ENCODE data around the gene TTC16.

Gene TTC16

DNA sequence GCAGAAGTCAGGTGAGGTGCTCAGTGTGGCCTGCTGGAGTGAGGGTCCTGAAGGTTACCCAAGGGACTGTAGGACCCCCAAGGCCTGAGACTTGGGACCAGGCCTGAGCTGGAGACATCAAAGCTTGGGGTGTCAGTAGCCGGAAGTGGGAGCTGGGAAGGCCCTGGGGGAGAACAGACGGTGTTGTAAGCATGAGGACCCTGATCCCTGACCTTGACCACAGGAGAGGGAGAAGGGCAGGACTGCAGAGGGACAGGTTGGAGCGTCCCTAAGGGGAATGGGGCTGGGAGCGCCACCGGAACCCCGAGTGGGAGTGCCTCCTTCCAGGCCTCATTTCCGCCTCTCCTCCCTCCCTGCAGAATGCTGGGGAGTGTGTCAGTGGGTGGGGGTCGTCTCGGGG lies 533 bp downstream of the TTC16 start:
- no peak for DNase-seq

DNA sequence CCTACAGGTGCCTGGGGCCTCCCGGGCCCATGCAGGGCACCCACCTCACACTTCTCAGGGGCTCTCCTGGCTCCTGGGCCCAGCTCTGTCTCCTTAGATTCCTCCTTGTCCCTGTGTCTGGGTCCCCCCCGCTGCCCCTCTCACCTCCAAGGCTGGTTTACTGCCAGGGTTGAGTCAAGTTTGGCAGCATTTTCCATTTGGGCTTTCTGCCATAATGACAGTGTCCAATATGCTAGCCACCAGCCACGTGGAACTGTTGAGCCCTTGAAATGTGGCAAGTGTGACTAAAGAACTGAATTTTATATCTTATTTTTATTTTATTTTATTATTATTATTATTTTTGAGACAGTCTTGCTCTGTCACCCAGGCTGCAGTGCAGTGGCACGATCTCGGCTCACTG lies 1.9 kb downstream of the TTC16 start:
- DNase-seq: no peak
- intact Hi-C loops (cut with DNase I): loop anchor here (5.0 kb wide), 1 partner anchor 125 kb away; no protein-coding TSS in a partner anchor

More for the DNA sequence above, 533 bp downstream of the TTC16 start:
- intact Hi-C loops (cut with DNase I): loop anchor here (5.0 kb wide), 1 partner anchor 124 kb away; no protein-coding TSS in a partner anchor

GRCh38 chr9:127720031-127720864 lies 4.4 kb downstream of the TTC16 start:
- no peak for DNase-seq
- intact Hi-C loops (cut with DNase I): no loop called here

DNA sequence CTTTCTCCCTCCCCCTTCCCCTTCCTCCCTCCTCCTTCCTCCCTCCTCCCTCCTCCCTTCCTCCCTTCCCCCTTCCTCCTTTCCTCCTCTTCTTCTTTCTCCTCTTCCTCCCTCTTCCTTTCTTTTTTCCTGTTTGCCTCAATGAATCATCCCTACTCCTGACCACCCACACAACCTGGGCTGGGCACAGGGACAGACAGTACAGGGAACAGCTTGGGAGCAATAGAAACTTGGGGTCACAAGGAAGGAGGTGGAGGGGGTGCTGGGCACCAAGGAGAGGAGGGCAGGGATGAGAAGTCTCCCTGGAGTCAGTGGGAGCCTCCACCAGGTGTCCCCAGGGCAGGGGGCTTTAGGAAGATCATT lies 5.0 kb downstream of the TTC16 start:
- intact Hi-C loops (cut with DNase I): no loop called here
- DNase-seq: peak in 2 of 10 donors; percentile 63 to 91

GRCh38 chr9:127721391-127721821 lies 5.5 kb downstream of the TTC16 start:
- no peak for DNase-seq
- intact Hi-C loops (cut with DNase I): no loop called here

DNA sequence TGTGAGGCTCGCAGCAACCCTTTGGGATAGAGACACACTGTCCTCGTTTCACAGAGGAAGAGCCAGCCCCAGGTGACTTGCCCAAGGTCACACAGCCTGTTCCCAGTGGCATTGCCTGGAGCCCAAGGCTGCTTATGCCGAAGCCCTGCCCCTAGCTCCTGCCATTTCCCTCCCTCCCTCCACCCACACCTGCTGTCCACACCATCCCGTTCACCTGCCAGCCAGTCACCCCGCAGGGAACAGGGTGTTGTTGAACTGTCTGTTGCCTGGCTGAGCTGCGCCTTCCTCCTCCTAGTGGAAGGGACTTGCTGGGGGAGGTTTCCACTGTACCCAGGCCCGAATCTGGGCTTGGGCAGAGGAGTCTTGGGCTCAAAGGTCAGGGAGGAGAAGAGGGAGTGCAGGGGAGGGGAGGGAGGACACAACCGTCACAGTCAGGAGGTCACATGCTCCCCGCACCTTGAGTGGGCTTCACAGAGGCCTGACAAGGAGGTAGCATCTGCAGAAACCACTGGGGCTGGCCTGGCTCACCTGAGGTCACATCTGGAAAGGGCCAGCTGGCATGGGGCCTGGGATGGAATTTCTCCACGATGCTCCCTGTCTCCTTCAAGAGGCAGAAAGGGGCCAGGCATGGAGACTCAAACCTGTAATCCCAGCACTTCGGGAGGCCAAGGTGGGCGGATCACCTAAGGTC lies 6.3 kb downstream of the TTC16 start:
- intact Hi-C loops (cut with DNase I): no loop called here

DNA sequence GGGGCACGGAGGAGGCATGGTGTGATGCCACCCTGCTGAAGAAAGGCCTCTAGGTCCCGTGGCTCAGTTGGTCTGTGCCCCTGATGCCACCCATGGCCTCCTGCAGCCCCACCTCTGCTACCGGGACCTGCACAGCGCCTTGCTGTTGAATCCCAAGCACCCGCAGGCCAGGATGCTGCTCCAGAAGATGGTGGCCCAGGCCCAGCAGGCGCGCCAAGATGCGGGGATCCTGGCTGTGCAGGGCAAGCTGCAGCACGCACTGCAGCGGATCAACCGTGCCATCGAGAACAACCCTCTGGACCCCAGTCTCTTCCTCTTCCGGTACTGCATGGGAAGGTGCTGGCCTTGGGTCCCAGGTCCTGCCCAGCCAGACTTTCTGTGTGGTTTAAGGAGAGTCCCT lies 7.1 kb downstream of the TTC16 start:
- no peak for DNase-seq
- intact Hi-C loops (cut with DNase I): no loop called here

More for the DNA sequence above, 6.3 kb downstream of the TTC16 start:
- no peak for DNase-seq

- no peak for DNase-seq
- intact Hi-C loops (cut with DNase I): no loop called here
Measured at GRCh38 chr9:127723444-127723843, 7.6 kb downstream of the TTC16 start.

DNA sequence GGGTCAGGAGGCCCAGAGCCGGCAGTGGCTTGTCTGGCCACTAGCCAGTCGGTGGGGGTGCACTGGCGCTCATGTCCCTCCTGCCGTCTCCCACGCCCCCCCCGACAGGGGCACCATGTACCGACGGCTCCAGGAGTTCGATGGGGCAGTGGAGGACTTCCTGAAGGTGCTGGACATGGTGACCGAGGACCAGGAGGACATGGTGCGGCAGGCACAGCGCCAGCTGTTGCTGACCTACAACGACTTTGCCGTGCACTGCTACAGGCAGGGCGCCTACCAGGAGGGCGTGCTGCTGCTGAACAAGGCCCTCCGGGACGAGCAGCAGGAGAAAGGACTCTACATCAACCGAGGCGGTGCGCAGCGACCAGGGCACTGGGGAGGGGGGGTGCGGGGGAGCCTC lies 8.1 kb downstream of the TTC16 start:
- peak in 1 of 10 donors; percentile 79 for DNase-seq
- intact Hi-C loops (cut with DNase I): no loop called here

- intact Hi-C loops (cut with DNase I): no loop called here
- no peak for DNase-seq
Measured at GRCh38 chr9:127726871-127727270, 11.0 kb downstream of the TTC16 start.

- intact Hi-C loops (cut with DNase I): no loop called here
- DNase-seq: no peak
Measured at GRCh38 chr9:127728808-127729207, 12.9 kb downstream of the TTC16 start.

DNA sequence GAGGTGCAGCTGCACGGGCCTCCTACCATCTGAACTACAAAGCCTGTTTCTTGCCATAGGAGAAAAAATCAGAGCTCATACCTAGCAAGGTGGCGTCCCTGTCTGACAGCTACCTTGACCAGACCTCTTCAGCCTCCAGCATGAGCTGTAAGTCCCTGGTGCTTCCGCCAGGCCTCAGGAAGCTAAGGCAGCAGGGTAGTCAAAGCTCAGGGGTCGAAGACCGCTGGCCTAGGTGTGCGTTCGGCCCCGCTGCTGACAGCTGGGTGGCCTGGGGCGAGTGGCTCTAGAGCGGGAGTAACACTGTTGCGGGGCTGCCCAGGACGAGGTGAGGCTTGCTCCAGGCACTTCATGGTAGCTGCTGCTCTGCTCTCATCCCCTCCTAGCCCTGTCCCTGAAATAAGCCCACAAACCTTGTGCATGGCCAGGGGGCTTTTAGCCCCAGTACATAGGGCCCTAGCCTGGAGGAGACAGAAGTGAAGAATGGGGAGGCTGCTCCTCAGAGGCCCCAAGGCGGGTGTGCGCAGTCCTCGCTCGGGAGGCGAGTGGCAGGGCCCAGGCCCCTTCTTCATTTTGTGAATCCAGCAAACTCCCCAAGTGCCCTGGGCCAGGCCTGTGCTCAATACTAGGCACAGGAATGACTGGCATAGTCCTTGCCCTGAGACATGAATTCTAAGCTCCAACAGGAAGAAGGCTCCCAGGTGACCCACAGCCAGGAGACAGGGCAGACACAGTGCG lies 13.8 kb downstream of the TTC16 start:
- DNase-seq: no peak
- intact Hi-C loops (cut with DNase I): loop anchor here (5.0 kb wide), 1 partner anchor 117 kb away; the partner anchor contains the start of gene STXBP1

DNA sequence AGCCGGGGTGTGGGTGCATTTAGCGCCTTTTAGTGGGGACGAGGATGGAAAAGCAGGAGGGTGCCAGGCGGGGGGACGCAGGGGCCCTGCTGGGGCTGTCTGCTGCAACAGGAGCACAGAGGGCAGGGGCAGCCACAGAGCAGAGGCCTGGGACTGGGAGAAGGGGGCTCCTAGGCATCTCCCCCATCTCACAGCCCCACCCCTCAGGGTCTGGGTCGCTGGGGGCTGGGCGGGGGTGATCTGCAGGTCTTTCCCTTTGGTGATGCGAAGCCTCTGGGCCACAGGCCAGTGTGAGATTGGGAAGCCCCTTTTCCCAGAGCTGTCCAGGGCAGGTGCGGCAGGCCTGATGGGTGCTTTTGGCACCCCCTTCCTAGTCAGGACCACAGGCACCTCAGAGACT lies 14.4 kb downstream of the TTC16 start:
- intact Hi-C loops (cut with DNase I): loop anchor here (5.0 kb wide), 1 partner anchor 118 kb away; the partner anchor contains the start of gene STXBP1
- no peak for DNase-seq

- intact Hi-C loops (cut with DNase I): loop anchor here (5.0 kb wide), 1 partner anchor 119 kb away; the partner anchor contains the start of gene STXBP1
- no peak for DNase-seq
Measured at GRCh38 chr9:127730799-127731410, 15.0 kb downstream of the TTC16 start.

- no peak for DNase-seq
- intact Hi-C loops (cut with DNase I): loop anchor here (5.0 kb wide), 1 partner anchor 120 kb away; the partner anchor contains the start of gene STXBP1
Measured at GRCh38 chr9:127731938-127732337, 16.1 kb downstream of the TTC16 start.

- no peak for DNase-seq
- intact Hi-C loops (cut with DNase I): loop anchor here (5.0 kb wide), 1 partner anchor 120 kb away; the partner anchor contains the start of gene STXBP1
Measured at GRCh38 chr9:127732444-127732843, 16.6 kb downstream of the TTC16 start.

DNA sequence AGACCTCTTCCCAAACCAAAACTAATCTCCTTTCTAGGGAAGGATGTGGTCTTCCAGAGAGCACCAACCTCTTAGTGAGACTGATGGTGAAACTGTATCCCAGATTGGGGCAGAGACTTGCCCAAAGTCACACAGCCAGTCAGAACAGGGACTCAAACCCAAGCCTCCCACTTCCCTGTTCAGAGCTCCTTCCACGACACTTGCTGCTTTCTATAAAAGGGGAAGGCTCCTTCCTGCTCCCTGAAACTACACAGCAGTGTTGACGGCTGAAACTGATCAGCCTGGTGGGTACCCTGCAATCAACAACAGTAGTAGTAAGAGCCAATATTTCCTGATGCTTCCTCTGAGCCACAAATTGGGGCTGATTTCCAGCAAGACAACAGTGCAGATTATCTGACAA lies 17.7 kb downstream of the TTC16 start:
- intact Hi-C loops (cut with DNase I): loop anchor here (5.0 kb wide), 1 partner anchor 121 kb away; the partner anchor contains the start of gene STXBP1
- no peak for DNase-seq

DNA sequence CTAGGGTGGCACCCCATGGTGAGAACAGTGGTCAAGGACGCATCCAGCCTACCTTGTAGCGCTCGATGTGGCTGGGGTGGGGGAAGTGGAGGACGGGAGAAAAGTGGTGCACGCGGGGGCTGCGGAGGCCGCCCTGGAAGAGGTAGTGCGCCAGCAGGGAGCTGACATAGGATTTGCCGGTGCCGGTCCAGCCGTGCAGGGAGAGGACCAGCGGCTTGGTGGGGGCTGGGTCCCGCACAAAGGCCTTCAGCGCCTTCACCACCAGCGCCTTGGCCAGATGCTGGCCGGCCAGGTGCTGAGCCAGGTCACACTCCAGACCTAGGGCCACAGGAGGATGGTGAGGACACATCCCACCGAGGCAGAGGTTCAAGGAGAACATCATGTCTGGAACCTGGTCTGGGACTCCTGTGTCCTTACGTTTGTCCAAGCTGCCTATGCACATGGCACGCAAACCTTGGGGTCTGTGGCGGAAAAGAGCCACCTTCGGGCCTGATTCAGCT lies 18.4 kb downstream of the TTC16 start:
- DNase-seq: peak in 3 of 10 donors; percentile 83 to 89 (median 87)

DNA sequence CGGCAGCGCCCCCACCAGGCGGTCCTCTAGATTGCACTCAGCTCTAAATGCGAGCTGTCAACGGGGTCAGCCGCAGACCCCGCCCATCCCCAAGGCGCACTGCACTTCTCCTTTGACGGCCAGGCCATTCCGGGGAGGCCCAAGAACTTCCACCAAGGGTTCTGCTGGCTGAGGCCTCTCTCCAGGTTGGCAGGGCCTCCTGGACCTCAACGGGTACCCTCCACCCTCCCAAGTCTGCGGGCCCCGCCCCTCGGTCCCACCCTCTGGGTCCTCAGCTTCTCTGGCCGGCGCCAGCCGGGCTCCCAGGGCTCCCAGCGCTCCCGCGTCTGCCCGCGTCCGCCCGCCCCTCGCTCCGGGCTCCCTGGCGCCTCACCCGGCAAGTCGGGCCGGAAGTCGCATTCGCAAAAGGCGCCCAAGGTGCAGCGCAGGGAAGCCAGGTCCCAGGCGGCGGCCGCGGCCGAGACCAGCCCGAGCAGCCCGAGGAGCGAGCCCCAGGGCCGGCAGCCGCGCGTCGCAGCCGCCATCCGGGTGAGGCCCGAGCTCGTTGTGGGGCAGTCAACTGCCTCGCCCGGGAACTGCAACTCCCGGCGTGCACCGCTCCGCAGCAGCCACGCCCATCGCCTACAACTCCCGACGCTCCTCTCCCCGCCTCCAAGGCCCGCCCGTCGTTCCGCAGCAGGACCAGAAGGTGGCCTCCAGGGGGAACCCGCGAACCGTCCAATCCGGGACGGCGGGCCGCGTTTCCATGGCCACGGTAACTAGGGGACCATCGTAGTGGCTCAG lies 19.1 kb downstream of the TTC16 start, which contains the start of gene TOR2A:
TOR2A (minus strand) TSS at position 548 of the 783 bp plus-strand sequence; CDS start at position 524, 24 bp downstream.
- DNase-seq: peak; percentile 96 to 100 (median 98)
- intact Hi-C loops (cut with DNase I): loop anchor here (1.0 to 5.0 kb wide), 4 partner anchors 50 to 187 kb away; partner anchors contain the start of gene STXBP1

More for the DNA sequence above, 18.4 kb downstream of the TTC16 start:
- intact Hi-C loops (cut with DNase I): loop anchor here (5.0 kb wide), 1 partner anchor 122 kb away; the partner anchor contains the start of gene STXBP1

Data from posterior cingulate gyrus (tissue), 11 donors.